OCI-LY7 (cell line): Measurements from ENCODE around the gene DRG2. TPM values are rescaled to one million over a fixed set of nuclear protein-coding genes. Genes with fewer than 3 reads are reported as not detected.

Experiments
- BruUV-seq: library from RNA; stranded (reverse); fragments of 400-500 nt; replicated peaks from 2 replicates; lab custom pipeline; 2021; lab: Mats Ljungman, UMichigan
- CTCF ChIA-PET: fragments of 300-600 bp; sonication (Branson Sonifier 250); formaldehyde crosslinking; loops from one replicate; lab custom pipeline; 2022; ENCODE audit warnings: antibody characterized with exemption; ENCODE audit not compliant: unreplicated experiment; lab: Charles Lee
- POLR2A ChIA-PET: fragments of 300-600 bp; sonication (Branson Sonifier 250); formaldehyde crosslinking; loops from one replicate; lab custom pipeline; 2022; ENCODE audit warnings: antibody characterized with exemption; lab: Charles Lee
- DNase-seq: peaks from one replicate; pipeline ENCODE4 v3.0.0-alpha.2; 2015; ENCODE audit warnings: low spot score
- H2AFZ ChIP-seq: fragments of 200-600 bp; sonication (generic), shearing (Covaris generic); 2 replicates; pipeline ENCODE4 v1.6.1; 2014; ENCODE audit warnings: mild to moderate bottlenecking, antibody characterized with exemption, low read length, moderate library complexity
- H3K27ac ChIP-seq: fragments of 200-600 bp; sonication (generic); 2 replicates; pipeline ENCODE4 v1.5.1; 2014; ENCODE audit warnings: mixed run types, low read depth, mild to moderate bottlenecking, moderate library complexity, low read length, inconsistent platforms; ENCODE audit not compliant: poor library complexity, severe bottlenecking
- H3K36me3 ChIP-seq: fragments of 200-600 bp; sonication (generic); 2 replicates; pipeline ENCODE4 v1.6.1; 2014; ENCODE audit warnings: mild to moderate bottlenecking, antibody characterized with exemption, low read length, moderate library complexity, mixed read lengths; ENCODE audit not compliant: insufficient read depth
- H3K4me1 ChIP-seq: fragments of 200-600 bp; sonication (generic); 2 replicates; pipeline ENCODE4 v1.5.1; 2014; ENCODE audit warnings: mild to moderate bottlenecking, low read length; ENCODE audit not compliant: insufficient read depth, poor library complexity, severe bottlenecking
- H3K4me2 ChIP-seq: fragments of 200-600 bp; sonication (generic); 2 replicates; pipeline ENCODE4 v1.6.1; 2014; ENCODE audit warnings: mild to moderate bottlenecking, low read length
- H3K4me3 ChIP-seq: fragments of 200-600 bp; sonication (generic); 2 replicates; pipeline ENCODE4 v1.5.1; 2014; ENCODE audit warnings: mild to moderate bottlenecking, low read depth, low read length; ENCODE audit not compliant: poor library complexity, severe bottlenecking
- H3K79me2 ChIP-seq: fragments of 200-600 bp; sonication (generic); 2 replicates; pipeline ENCODE4 v1.6.1; 2016; ENCODE audit warnings: low read depth, mild to moderate bottlenecking, low read length, moderate library complexity, mixed read lengths; ENCODE audit not compliant: insufficient read depth
- H3K9me2 ChIP-seq: fragments of 200-600 bp; sonication (generic); 2 replicates; pipeline ENCODE4 v1.6.1; 2016; ENCODE audit warnings: mild to moderate bottlenecking, low read length, mixed read lengths; ENCODE audit not compliant: insufficient read depth
- H3K9me3 ChIP-seq: fragments of 200-600 bp; sonication (generic); 2 replicates; pipeline ENCODE4 v1.6.1; 2014; ENCODE audit warnings: mild to moderate bottlenecking, mixed run types, low read length, mixed read lengths
- H4K20me1 ChIP-seq: fragments of 200-600 bp; sonication (generic); 2 replicates; pipeline ENCODE4 v1.6.1; 2014; ENCODE audit warnings: mild to moderate bottlenecking, antibody characterized with exemption, low read length, moderate library complexity, mixed read lengths; ENCODE audit not compliant: insufficient read depth
- CTCF ChIP-seq: fragments of 200-600 bp; sonication (generic); conservative IDR thresholded peaks from 2 replicates; pipeline ENCODE4 v1.5.1; 2014; ENCODE audit warnings: mild to moderate bottlenecking, antibody characterized with exemption, low read length, moderate library complexity, mixed read lengths
- EZH2phosphoT487 ChIP-seq: fragments of 200-600 bp; sonication (generic); IDR thresholded peaks from 2 replicates; pipeline ENCODE4 v1.6.1; 2018; ENCODE audit warnings: low read depth, borderline replicate concordance, mild to moderate bottlenecking, mixed run types, antibody characterized with exemption, low read length, moderate library complexity, mixed read lengths
- intact Hi-C: fragments of 100-400 bp; cut with micrococcal nuclease; formaldehyde crosslinking; loops from one replicate; pipeline ENCODE4 v1.10.0; 2022; ENCODE audit not compliant: unreplicated experiment
- total RNA-seq, 2 experiments: library from RNA; depleted of rRNA in 1 of 2; stranded (reverse); fragments of >200 nt in 1 of 2; shearing (Covaris generic) in 1 of 2; gene quantifications; 2 replicates each; pipeline ENCODE4 v1.2.3, GENCODE V29; 2014 to 2022

DRG2 gene
- total RNA-seq, 2 experiments from 2014 or later: 60.4 to 62.6 TPM

DNA sequence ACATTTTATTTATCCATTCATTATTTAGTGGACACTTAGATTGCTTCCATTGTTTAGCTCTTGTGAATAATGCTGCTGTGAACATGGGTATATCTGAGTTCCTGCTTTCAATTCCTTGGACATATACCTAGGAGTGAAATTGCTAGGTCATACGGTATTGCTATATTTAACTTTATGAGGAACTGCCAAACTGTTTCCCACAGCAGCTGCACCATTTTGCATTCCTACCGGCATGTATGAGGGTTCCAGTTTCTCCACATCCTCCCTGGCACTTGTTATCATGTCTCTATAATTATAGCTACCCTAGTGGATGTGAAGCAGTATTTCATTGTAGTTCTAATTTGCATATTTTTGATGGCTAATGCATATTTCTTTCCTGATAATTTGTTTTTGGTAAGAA is 23.7 kb upstream of the DRG2 start:
- Histone ChIP-seq H3K4me3 (no peak overlapping the region), H3K9me2 (no peaks in the 10 kb centered on the region), H3K9me3 (no peaks in the 10 kb centered on the region), H3K79me2 (no peaks in the 10 kb centered on the region), H3K27ac (no peak overlapping the region), H3K4me1 (peaks cover 7% of the 10 kb centered on the region), H3K4me2 (no peak overlapping the region), H3K36me3 (peaks cover 27% of the 10 kb centered on the region), H2AFZ (no peak overlapping the region), H4K20me1 (no peaks in the 10 kb centered on the region; the same call in 1 of the 2 replicates)
- DNase-seq: no peak
- no peak for TF ChIP-seq EZH2phosphoT487
- no peak for TF ChIP-seq CTCF
- ChIA-PET CTCF (no interaction called here), POLR2A (interaction anchor here (0.5 to 1.4 kb wide), 3 partner anchors 10 to 148 kb away, joined by 3 to 4 read pairs (median 3); no protein-coding TSS in a partner anchor)
- no TSS peak for BruUV-seq
- intact Hi-C loops: no loop called here

- TF ChIP-seq CTCF: no peak
- TF ChIP-seq EZH2phosphoT487: no peak
- TSS peak; percentile 25 for BruUV-seq
- Histone ChIP-seq H3K27ac (no peak overlapping the region), H3K79me2 (no peaks in the 10 kb centered on the region), H4K20me1 (no peaks in the 10 kb centered on the region; the same call in 1 of the 2 replicates), H3K4me3 (no peak overlapping the region), H3K4me1 (no peaks in the 10 kb centered on the region), H2AFZ (no peak overlapping the region), H3K9me2 (no peaks in the 10 kb centered on the region), H3K36me3 (peaks cover 21% of the 10 kb centered on the region; the same call in 1 of the 2 replicates), H3K9me3 (no peaks in the 10 kb centered on the region), H3K4me2 (no peak overlapping the region)
- ChIA-PET POLR2A (no interaction called here), CTCF (interaction anchor here (0.6 kb wide), 1 partner anchor 32 kb away, joined by 5 read pairs; no protein-coding TSS in a partner anchor)
- intact Hi-C loops: no loop called here
- DNase-seq: no peak
Measured at GRCh38 chr17:18065546-18065945, 22.2 kb upstream of the DRG2 start.

DNA sequence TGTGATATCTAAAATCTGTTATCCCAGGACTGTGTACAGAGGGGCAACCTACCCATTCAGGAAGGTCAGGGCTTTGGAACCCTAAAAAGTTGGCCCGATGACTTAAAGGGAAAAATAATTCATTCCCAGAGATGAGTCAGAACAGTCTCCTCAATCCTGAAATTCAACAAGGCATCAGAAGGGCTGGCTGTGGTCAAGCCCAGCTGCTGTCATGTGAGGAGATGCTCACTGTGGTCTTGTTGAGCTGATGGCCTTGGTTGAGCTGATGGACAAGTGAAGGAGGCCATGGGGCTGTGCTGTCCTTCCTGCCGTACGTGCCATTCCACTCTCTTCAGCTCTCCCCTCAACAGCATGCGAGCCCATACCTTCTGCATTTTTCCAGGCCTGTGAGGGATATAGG is 20.9 kb upstream of the DRG2 start:
- no peak overlapping the region for H3K4me2 ChIP-seq
- H4K20me1 ChIP-seq: no peaks in the 10 kb centered on the region; the same call in 1 of the 2 replicates
- intact Hi-C loops: no loop called here
- H3K9me3 ChIP-seq: no peaks in the 10 kb centered on the region
- no peaks in the 10 kb centered on the region for H3K9me2 ChIP-seq
- POLR2A ChIA-PET: no interaction called here
- H3K79me2 ChIP-seq: no peaks in the 10 kb centered on the region
- BruUV-seq: no TSS peak
- peaks cover 11% of the 10 kb centered on the region; the same call in 1 of the 2 replicates for H3K36me3 ChIP-seq
- H3K27ac ChIP-seq: no peak overlapping the region
- peaks cover 9% of the 10 kb centered on the region for H3K4me1 ChIP-seq
- H2AFZ ChIP-seq: no peak overlapping the region
- TF ChIP-seq CTCF (no peak), EZH2phosphoT487 (no peak)
- CTCF ChIA-PET: interaction anchor here (0.6 kb wide), 2 partner anchors 8 to 10 kb away, joined by 3 read pairs; no protein-coding TSS in a partner anchor
- H3K4me3 ChIP-seq: no peak overlapping the region
- no peak for DNase-seq
